ENCODE results near the gene ANKRD9.
"Not testable (repeated sequence)": the region's sequence is repeated elsewhere in the genome, so short reads cannot be mapped to it uniquely, and the experiment has no call there.

ANKRD9 gene

DNA sequence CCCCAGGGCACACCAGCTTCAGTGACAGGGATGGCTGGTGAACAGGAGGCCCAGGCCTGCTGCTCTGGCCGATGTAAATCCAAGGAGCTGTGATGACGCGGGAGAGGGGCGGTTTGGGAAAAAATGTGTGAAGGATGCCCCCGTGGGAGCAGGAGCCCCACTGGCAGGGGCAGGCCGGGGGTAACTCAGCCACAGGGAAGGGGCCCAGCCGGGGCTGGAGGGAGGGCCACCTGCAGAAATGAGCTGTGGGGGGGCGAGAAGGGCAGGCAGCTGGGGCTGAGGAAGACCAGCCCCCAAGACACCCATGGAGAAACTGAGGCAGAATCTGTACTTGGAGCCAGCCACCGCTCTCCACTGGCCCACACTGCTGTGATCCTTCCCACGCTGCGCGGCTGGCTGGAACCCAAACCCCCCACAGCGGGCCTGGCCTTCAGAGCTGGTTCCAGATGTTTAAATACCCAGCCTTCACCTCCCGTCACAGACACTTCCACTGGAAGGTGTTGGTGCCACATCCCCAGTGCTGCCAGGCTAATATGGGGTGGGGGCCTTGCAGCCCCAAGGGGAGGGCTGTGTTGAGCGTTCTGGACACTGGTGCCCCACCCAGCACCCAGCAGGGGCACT is 28.5 kb upstream of the ANKRD9 start:
- DNase-seq: no peak

DNA sequence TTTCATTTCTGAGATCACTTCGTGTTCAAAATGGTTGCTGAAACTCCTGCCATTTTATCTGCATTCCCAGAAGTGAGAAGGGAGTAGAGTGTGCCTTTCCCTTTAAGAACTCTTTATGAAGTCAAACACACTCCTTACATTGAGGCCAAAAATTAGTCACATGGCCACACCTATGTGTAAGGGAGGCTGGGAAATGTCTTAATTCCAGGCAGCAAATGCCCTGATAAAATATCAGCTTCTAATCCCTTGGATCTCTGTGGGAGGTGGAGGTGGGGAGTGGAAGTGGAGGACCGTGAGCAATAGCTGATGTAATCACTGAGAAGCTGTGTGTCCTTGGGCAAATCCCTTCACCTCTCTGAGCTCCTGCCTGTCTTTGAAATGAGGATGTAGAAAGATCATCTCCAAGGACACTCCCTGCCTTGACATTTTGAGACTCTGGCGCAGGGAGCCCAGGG is 22.7 kb upstream of the ANKRD9 start:
- no peak for DNase-seq

- DNase-seq: no peak
Observed at GRCh38 chr14:102530828-102531478, 21.4 kb upstream of the ANKRD9 start.

DNA sequence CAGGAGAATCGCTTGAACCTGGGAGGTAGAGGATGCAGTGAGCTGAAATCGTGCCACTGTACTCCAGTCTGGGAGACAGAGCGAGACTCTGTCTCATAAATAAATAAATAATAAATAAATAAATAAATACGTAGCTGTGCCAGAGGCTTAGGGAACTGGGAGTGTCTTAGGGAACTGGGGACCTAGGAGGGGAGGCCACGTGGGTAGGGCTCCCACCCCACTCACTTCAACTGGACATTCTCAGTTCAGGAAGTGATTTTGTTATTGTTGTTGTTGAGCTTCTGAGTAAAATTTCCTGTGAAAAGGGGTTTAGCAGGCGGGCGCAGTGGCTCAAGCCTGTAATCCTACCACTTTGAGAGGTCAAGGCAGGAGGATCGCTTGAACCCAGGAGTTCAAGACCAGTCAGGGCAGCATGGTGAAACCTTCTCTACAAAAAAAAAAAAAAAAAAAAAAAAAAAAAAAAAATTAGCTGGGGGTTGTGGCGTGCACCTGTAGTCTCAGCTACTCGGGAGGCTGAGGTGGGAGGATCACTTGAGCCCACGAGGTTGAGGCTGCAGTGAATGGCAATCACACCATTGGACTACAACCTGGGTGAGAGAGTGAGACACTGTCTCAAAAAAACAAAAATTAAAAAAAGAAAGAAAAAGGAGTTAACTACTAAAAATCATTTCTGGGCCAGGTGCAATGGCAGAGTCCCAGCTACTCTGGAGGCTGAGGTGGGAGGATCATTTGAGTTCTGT is 19.0 kb upstream of the ANKRD9 start:
- no peak for DNase-seq

DNA sequence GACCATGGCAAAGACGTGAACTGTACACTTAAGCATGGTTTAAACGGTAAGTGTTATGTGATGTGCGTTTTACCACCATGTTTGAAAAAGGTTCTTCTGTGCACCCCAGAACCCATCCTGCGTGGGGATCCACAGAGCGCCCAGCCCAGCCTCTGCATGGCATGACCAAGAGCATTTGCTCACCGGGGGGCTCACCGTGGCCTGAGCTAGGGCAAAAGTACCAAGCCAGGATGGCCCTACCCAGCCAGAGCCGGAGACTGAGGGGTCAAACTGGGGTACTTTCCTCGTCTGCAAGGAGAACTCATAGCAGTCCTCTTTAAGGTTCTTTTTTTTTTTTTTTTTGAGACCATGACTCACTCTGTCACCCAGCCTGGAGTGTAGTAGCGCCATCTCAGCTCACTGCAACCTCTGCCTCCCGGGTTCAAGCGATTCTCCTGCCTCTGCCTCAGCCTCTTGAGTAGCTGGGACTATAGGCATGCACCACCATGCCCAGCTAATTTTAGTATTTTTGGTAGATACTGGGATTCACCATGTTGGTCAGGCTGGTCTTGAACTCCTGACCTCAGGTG is 16.4 kb upstream of the ANKRD9 start:
- DNase-seq: no peak

DNA sequence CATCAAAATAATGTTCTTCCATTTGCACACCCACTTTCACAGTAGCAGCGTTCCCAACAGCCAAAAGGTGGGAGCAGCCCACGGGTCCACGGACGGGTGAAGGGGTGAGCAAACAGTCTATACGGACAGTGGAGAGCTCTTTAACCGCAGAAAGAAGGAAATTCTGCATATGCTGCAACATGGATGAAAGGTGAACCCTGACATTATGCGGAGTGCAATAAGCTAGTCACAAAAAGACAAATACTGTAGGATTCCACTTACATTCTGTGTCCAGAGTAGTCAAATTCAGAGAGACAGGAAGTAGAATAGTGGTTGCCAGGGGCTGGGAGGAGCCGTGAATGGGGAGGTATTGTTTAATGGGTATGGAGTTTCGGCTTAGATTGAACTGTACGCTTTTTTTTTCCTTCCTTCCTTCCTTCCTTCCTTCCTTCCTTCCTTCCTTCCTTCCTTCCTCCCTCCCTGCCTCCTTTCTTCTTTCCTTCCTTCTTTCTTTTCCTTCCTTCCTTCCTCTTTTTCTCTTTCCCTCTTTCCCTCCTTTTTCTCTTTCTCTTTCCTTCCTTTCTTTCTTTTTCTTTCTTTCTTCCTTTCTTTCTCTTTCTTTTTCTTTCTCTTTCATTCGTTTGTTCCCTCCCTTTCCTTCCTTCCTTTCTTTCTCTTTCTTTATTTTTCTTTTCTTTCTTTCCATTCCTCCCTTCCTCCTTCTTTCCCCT is 15.8 kb upstream of the ANKRD9 start:
- DNase-seq: peak; percentile 46 to 51

GRCh38 chr14:102524451-102525218 is 15.1 kb upstream of the ANKRD9 start:
- peak; percentile 99 to 100 for DNase-seq

DNA sequence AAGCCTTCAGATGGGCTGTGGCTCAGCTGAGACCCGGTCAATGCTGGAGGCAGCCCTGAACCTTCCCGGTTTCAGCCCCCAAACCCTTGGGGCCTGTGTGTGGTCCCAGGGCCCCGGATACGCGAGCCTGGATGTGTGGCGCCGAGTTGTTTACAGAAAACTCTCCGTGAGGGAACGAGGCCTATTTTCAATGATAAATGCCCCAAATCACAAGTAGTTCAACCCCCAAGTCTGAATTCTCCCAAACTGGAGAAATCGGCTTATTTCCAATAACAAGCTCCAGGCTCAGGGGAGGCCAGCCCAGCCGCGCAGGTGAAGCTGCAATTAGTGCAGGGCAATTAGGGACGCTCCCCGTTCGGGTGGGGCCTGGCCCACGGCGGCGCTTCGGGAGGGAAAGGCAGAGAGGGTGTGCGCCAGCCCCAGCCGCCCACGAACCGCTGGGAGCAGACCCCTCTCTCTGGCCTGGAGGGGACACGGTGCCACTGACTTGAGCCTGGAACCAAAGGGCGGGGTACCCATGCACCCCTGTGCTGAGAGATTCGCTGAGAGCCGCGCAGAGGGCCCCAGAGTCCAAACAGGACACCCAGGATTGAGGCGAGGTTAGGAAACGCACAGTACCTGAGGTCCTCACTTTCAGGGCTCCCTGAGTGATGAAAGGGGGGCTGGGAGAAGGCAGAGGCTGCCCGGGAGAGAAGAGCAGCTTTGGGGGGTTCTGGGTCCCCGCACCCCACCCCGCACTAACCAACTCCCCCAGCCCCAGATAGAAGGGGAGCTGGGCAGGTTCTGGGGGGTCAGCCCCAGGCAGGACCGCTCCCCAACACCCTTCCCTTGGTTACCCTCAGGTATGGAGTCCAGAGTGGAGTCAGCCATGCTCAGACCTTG is 14.2 kb upstream of the ANKRD9 start:
- DNase-seq: no peak

- no peak for DNase-seq
Observed at GRCh38 chr14:102523200-102523568, 13.6 kb upstream of the ANKRD9 start.

DNA sequence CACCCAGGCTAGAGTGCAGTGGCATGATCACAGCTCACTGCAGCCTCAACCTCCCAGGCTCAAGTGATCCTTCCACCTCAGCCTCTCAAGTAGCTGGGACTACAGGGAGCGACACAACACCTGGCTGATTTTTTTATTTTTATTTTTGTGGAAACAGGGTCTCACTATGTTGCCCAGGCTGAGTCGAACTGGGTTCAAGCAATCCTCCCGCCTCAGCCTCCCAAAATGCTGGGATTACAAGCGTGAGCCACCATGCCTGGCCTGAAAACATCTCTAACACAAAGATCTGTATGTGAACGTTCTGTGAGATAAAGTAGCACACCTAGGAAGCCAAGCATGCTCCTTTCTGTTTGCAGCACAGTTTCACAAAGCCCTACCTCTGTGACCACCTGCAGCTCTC is 10.1 kb upstream of the ANKRD9 start:
- DNase-seq: not testable (repeated sequence)

- no peak for DNase-seq
Observed at GRCh38 chr14:102518063-102518648, 8.6 kb upstream of the ANKRD9 start.

DNA sequence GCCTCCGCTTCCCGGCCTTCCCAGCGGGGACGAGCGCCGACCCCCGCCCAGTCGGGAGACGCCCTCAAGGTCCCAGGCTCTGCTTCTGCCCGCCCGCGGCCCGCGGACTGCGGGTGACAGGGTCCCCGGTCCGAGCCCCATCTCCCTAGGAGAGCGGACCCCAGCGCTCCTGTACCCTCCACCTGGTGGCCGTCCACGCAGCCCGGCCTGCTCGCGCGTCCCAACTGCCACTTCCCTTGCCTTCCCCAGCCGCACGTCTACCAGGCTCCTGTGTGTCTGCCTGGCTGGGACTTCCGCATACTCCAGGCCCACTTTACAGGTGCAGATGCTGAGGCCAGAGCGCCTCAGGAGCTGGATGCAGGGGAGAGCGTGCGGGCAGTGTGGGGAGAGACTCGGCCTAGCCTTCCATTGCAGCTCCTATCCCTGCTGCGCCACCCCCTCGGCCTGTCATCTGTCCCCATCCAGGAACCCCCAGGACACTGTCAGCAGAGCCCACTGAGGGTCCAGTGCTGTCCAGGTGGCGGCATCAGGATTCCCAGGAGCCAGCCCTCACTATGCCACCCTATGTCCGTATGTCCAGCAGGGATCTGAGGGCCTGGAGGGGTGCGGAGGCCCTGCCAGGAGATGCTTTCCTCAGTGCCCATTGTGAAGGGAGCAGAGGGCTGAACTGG is 8.0 kb upstream of the ANKRD9 start:
- no peak for DNase-seq

DNA sequence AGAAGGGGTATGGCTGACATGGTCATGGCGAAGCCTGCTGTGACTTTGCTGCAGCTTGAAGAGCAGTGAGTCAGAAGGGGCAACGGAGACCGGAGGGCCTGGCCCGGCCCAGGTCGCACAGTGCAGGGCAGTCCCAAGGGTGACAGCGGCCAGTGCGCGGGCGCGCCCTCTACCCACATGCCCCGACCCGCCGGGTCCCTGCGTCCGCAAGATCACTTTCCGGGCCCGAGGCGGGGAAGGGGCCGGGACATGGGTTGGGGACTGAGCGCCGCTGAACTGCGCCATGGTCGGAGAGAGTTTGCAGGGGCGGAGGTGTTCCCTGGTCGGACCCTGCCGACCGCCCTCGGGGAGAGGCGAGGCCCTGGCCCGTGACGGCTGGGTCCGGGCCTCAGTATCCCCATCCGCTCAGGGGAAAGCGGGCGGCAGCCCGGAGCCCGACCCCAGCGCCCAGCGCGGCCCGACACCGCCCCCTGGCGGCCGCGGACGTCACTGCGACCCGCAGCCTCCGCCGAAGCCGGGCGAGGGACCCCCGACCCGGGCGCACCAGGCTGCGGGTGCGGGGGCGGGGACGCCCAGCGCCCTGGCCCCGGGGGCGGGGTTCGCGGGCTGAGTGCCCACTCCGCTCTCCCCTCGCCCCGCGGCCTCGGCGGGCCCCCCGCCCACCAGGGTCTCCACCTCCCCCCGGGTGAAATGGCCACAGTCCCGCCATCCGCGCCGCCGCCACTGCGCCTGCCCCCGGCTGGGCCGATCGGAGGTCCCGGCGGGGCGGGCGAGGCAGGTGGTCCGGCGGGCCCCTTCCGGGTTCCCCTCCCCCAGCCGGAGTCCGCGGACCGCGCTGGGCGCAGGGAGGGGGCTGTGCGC is 7.2 kb upstream of the ANKRD9 start:
- DNase-seq: peak in 1 of 2 experiments; percentile 62

DNA sequence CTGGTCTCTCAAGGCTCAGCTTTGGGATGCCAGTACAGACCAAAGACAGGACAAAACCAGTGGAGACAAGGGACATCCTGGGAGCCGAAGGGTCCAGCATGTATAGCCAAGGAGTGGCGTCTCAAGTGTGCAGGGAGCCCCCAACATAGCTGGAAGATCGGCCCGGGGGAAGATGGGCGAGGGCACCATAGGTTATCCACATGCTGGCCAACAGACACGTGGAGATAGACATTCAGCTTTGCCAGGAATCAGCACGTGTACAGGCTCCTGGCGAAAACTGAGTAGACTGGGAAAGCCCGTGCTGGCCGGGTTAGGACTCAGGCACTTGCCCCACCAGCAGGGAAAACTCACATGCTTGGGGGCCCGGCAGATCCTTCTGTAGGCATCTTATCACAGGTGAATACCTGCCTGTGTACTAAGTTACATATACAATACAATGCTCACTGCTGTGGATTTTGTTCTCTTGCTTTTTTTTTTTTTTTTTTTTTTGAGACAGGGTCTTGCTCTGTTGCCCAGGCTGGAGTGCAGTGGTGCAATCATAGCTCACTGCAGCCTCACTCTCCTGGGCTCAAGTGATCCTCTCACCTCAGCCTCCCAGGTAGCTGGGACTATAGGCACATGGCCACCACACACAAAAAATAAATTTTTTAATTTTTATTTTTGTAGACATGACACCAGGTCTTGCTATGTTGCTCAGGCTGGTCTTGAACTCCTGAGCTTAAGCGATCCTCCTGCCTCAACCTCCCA is 5.6 kb upstream of the ANKRD9 start:
- no peak for DNase-seq

DNA sequence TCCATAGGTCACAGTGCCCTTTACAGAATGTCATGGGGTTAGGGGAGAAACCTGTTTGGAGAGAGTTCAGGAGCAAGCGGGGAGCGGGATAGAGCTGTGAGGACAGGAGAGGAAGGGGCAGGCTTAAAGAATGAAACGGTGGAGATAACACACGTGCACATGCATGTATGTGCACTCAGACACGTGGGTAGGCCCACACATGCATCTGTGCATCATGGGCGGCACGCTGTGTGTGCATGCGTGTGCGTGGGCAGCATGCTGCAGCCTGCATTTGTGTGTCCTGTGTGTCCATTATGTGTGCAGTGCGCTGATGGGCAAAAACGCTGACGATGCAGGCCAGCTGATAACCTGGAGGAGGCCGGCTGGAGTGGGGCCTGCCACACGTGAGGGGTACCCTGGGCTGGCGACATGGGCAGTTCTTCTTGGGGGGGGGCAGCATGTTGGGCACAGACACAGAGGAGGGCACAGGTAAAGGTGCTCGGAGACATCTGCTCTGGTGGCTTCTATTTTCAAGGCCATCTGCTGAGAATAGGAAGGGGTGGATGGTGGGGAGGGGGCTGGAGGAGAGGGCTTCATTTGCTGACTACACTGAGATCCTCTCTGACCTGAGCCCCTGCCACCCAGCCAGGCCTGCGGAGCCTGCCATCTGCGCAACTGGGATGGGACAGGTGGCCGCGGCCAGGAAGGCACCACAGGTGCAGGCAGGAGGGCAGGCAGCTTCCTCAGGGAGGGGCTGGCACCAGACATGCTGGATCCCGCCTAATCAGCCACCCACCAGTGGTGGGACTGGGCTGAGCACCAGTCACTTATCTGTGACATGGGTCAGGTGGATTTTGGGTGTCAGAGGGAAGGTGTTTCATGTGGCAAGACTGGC is 4.6 kb upstream of the ANKRD9 start:
- DNase-seq: no peak

- DNase-seq: no peak
Observed at GRCh38 chr14:102512793-102513300, 3.3 kb upstream of the ANKRD9 start.

GRCh38 chr14:102511538-102511937 is 2.0 kb upstream of the ANKRD9 start:
- DNase-seq: no peak
